Measurements from ENCODE around the gene FXYD3.
"Not testable (repeated sequence)": the region's sequence is repeated elsewhere in the genome, so short reads cannot be mapped to it uniquely, and the experiment has no call there.

Gene FXYD3

GRCh38 chr19:35087393-35087792 lies 28.2 kb upstream of the FXYD3 start:
- no peak for DNase-seq

- DNase-seq: no peak
Observed at GRCh38 chr19:35088131-35088913, 27.3 kb upstream of the FXYD3 start.

GRCh38 chr19:35089554-35089953 lies 26.1 kb upstream of the FXYD3 start:
- DNase-seq: no peak

- no peak for DNase-seq
Observed at GRCh38 chr19:35090160-35090505, 25.5 kb upstream of the FXYD3 start.

- peak; percentile 58 for DNase-seq
Observed at GRCh38 chr19:35090506-35091214, 25.0 kb upstream of the FXYD3 start.

GRCh38 chr19:35093430-35093829 lies 22.2 kb upstream of the FXYD3 start:
- DNase-seq: no peak

- DNase-seq: no peak
Observed at GRCh38 chr19:35093941-35094647, 21.5 kb upstream of the FXYD3 start.

- DNase-seq: no peak
Observed at GRCh38 chr19:35094656-35095055, 21.0 kb upstream of the FXYD3 start.

- no peak for DNase-seq
Observed at GRCh38 chr19:35095667-35096368, 19.8 kb upstream of the FXYD3 start.

GRCh38 chr19:35098413-35099049 lies 17.1 kb upstream of the FXYD3 start:
- peak; percentile 66 for DNase-seq

GRCh38 chr19:35099155-35099896 lies 16.3 kb upstream of the FXYD3 start:
- DNase-seq: no peak

GRCh38 chr19:35099897-35100275 lies 15.7 kb upstream of the FXYD3 start:
- DNase-seq: no peak

- no peak for DNase-seq
Observed at GRCh38 chr19:35100588-35101533, 14.8 kb upstream of the FXYD3 start.

GRCh38 chr19:35101949-35102348 lies 13.7 kb upstream of the FXYD3 start:
- not testable (repeated sequence) for DNase-seq

- DNase-seq: not testable (repeated sequence)
Observed at GRCh38 chr19:35103614-35104013, 12.0 kb upstream of the FXYD3 start.

- DNase-seq: no peak
Observed at GRCh38 chr19:35104361-35104760, 11.3 kb upstream of the FXYD3 start.

- no peak for DNase-seq
Observed at GRCh38 chr19:35105047-35105410, 10.6 kb upstream of the FXYD3 start.

GRCh38 chr19:35105411-35106290 lies 10.0 kb upstream of the FXYD3 start:
- DNase-seq: no peak

- DNase-seq: no peak
Observed at GRCh38 chr19:35106291-35106583, 9.4 kb upstream of the FXYD3 start.

GRCh38 chr19:35106898-35107541 lies 8.6 kb upstream of the FXYD3 start:
- no peak for DNase-seq
